ENCODE data around the gene CASD1.

GRCh38 chr7:94590526-94591162 lies 81.0 kb downstream of the CASD1 start:
- TF ChIP-seq CTCF (IDR thresholded peaks at IDR 0.05) (no peak), EP300 (IDR thresholded peaks at IDR 0.05; ENCODE audit: low read depth) (no peak), POLR2A (IDR thresholded peaks at IDR 0.05) (no peak), POLR2AphosphoS5 (IDR thresholded peaks at IDR 0.05) (no peak)

Measured in transverse colon (tissue), 4 donors.